Inflammatory macrophage (primary cell): Measurements from ENCODE around the gene PRRG3.
"Not testable (repeated sequence)": the region's sequence is repeated elsewhere in the genome, so short reads cannot be mapped to it uniquely, and the experiment has no call there.

ENCODE experiments used
- DNase-seq, 2 donors: peaks; one replicate each; pipeline ENCODE4 v3.0.0-alpha.2; 2020 to 2022
- total RNA-seq, 18 experiments: gene quantifications; one replicate each; lab custom pipeline; 2026; ENCODE audit warnings: mixed read lengths in 6 of 18, inconsistent platforms in 2 of 18; lab: John Stamatoyannopoulos, UW

The PRRG3 gene
- 0 to 0.08 (median 0) reads per million in 18 experiments for total RNA-seq

GRCh38 chrX:151694661-151695582 is at the start of gene PRRG3:
Gene PRRG3, plus strand, starts transcription at chrX:151695458. Its CDS starts 3,357 bp downstream, at chrX:151698815.
- DNase-seq, result no peak

GRCh38 chrX:151675121-151675746 is 20.0 kb upstream of the PRRG3 start:
- DNase-seq, result no peak

GRCh38 chrX:151676196-151676595 is 19.1 kb upstream of the PRRG3 start:
- no peak for DNase-seq

- no peak for DNase-seq
These were observed 15.4 kb upstream of the PRRG3 start for GRCh38 chrX:151679798-151680402.

GRCh38 chrX:151680805-151681204 is 14.5 kb upstream of the PRRG3 start:
- DNase-seq, result peak; percentile 29 to 37

- no peak for DNase-seq
These were observed 7.6 kb upstream of the PRRG3 start for GRCh38 chrX:151687635-151688034.

- no peak for DNase-seq
These were observed 6.6 kb upstream of the PRRG3 start for GRCh38 chrX:151688695-151689094.

GRCh38 chrX:151692825-151693224 is 2.4 kb upstream of the PRRG3 start:
- DNase-seq, result no peak

- DNase-seq, result no peak
These were observed 1.1 kb upstream of the PRRG3 start for GRCh38 chrX:151694121-151694520.

- no peak for DNase-seq
These were observed 504 bp downstream of the PRRG3 start for GRCh38 chrX:151695583-151696340.

GRCh38 chrX:151697082-151697481 is 1.8 kb downstream of the PRRG3 start:
- not testable (repeated sequence) for DNase-seq

- no peak for DNase-seq
These were observed 2.3 kb downstream of the PRRG3 start for GRCh38 chrX:151697522-151697921.

GRCh38 chrX:151698485-151698884 is 3.2 kb downstream of the PRRG3 start:
- no peak for DNase-seq

- no peak for DNase-seq
These were observed 4.5 kb downstream of the PRRG3 start for GRCh38 chrX:151699746-151700145.

GRCh38 chrX:151700581-151700980 is 5.3 kb downstream of the PRRG3 start:
- DNase-seq, result no peak

GRCh38 chrX:151701071-151701470 is 5.8 kb downstream of the PRRG3 start:
- no peak for DNase-seq

GRCh38 chrX:151701531-151701930 is 6.3 kb downstream of the PRRG3 start:
- DNase-seq, result no peak

GRCh38 chrX:151702026-151702714 is 6.9 kb downstream of the PRRG3 start:
- DNase-seq, result no peak

GRCh38 chrX:151702741-151703340 is 7.6 kb downstream of the PRRG3 start:
- no peak for DNase-seq

GRCh38 chrX:151703487-151703886 is 8.2 kb downstream of the PRRG3 start:
- no peak for DNase-seq

GRCh38 chrX:151704041-151704663 is 8.9 kb downstream of the PRRG3 start:
- DNase-seq, result no peak
